IMR-90 (cell line): ENCODE measurements around the gene MEF2C.

Experiments
- CEBPB ChIP-seq: IDR thresholded peaks from 2 replicates; pipeline ENCODE4 v1.6.1; 2012; ENCODE audit warnings: low read depth, low read length, improper control_type of control experiment
- MAFK ChIP-seq: IDR thresholded peaks from 2 replicates; pipeline ENCODE4 v1.6.1; 2012; ENCODE audit warnings: low read depth, low read length, improper control_type of control experiment
- POLR2A ChIP-seq: IDR thresholded peaks from 2 replicates; pipeline ENCODE4 v1.6.1; 2012; ENCODE audit warnings: mild to moderate bottlenecking, low read depth, low read length
- RAD21 ChIP-seq: IDR thresholded peaks from 2 replicates; pipeline ENCODE4 v1.6.1; 2012; ENCODE audit warnings: low read length, improper control_type of control experiment
- SMC3 ChIP-seq: fragments of 150-350 bp; IDR thresholded peaks from 2 replicates; pipeline ENCODE4 v1.6.1; 2016; ENCODE audit warnings: low read depth, mild to moderate bottlenecking, antibody characterized with exemption, low read length, moderate library complexity
- TF ChIP-seq, protein P1 (sequence below): conservative IDR thresholded peaks from 2 replicates; pipeline ENCODE4 v1.5.1; 2012; ENCODE audit warnings: mild to moderate bottlenecking, low read depth, low read length, improper control_type of control experiment

DNA sequence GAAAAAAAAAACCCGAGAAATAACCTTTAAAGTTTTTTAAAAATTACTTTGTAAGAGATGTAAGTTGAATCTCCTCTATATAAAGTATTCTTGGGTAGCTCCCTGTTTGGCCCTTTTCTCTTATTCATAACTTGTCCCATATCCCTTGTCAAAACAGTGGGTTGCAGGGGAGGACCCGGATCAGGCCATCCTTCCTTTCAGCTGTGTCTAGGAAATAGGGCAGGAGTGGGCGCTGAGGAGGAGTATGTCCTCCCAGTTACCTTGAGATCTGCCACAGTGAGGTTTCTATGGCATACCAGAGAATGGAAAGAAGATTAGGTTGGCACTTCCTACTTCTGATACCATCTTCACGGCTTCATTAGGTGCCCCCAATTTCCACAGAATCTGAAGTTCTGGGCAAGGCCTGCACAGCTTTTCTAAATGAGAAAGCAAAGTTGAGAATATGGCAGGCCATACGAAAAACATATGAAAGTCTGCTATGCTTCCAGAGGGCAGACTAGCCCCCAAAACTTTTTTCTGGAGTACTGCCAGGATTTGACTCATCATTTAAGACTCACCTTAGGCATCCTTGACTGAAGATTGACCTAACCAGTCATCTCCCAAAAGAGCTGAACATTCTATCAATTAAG lies 20.3 kb downstream of the MEF2C start:
- TF ChIP-seq RAD21 (no peak), SMC3 (no peak), POLR2A (no peak), CEBPB (no peak), MAFK (no peak)
- TF ChIP-seq, protein P1, sequence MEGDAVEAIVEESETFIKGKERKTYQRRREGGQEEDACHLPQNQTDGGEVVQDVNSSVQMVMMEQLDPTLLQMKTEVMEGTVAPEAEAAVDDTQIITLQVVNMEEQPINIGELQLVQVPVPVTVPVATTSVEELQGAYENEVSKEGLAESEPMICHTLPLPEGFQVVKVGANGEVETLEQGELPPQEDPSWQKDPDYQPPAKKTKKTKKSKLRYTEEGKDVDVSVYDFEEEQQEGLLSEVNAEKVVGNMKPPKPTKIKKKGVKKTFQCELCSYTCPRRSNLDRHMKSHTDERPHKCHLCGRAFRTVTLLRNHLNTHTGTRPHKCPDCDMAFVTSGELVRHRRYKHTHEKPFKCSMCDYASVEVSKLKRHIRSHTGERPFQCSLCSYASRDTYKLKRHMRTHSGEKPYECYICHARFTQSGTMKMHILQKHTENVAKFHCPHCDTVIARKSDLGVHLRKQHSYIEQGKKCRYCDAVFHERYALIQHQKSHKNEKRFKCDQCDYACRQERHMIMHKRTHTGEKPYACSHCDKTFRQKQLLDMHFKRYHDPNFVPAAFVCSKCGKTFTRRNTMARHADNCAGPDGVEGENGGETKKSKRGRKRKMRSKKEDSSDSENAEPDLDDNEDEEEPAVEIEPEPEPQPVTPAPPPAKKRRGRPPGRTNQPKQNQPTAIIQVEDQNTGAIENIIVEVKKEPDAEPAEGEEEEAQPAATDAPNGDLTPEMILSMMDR, result no peak
